Mesenchymal stem cell (in vitro differentiated cells and primary cell): ENCODE measurements around the gene MED26.
"Not testable (repeated sequence)": the region's sequence is repeated elsewhere in the genome, so short reads cannot be mapped to it uniquely, and the experiment has no call there.

Experiments
- DNase-seq: peaks from one replicate; pipeline ENCODE4 v3.0.0-alpha.2; 2013
- H2AFZ ChIP-seq: one replicate; pipeline ENCODE4 v1.6.1; 2013; ENCODE audit warnings: low read depth, mild to moderate bottlenecking, control low read depth, inconsistent platforms, low read length, moderate library complexity
- H2AK5ac ChIP-seq: 2 replicates; pipeline ENCODE4 v1.6.1; 2013; ENCODE audit warnings: low read length, moderate library complexity, mild to moderate bottlenecking, inconsistent platforms; ENCODE audit not compliant: severe bottlenecking
- H2BK120ac ChIP-seq: one replicate; pipeline ENCODE4 v1.6.1; 2013; ENCODE audit warnings: low read depth, mild to moderate bottlenecking, inconsistent platforms, low read length, moderate library complexity
- H2BK12ac ChIP-seq, 2 experiments: one replicate each; pipeline ENCODE4 v1.6.1; 2013; ENCODE audit warnings: inconsistent platforms in 2 of 2, low read length in 2 of 2, mild to moderate bottlenecking in 2 of 2, moderate library complexity in 2 of 2, control low read depth in 1 of 2
- H2BK15ac ChIP-seq: one replicate; pipeline ENCODE4 v1.6.1; 2013; ENCODE audit warnings: mild to moderate bottlenecking, low read depth, inconsistent platforms; ENCODE audit not compliant: poor library complexity, severe bottlenecking
- H2BK5ac ChIP-seq: 2 replicates; pipeline ENCODE4 v1.6.1; 2013; ENCODE audit warnings: low read depth, mild to moderate bottlenecking, low read length, control low read depth, inconsistent platforms; ENCODE audit not compliant: poor library complexity, severe bottlenecking
- H3K14ac ChIP-seq, 2 experiments: one replicate each; pipeline ENCODE4 v1.6.1; 2013; ENCODE audit warnings: inconsistent platforms in 2 of 2, low read length in 2 of 2, control low read depth in 1 of 2, mild to moderate bottlenecking in 1 of 2, moderate library complexity in 1 of 2
- H3K18ac ChIP-seq, 2 experiments: one replicate each; pipeline ENCODE4 v1.6.1; 2013; ENCODE audit warnings: inconsistent platforms in 2 of 2, low read length in 2 of 2, control low read depth in 1 of 2, low read depth in 1 of 2, mild to moderate bottlenecking in 1 of 2
- H3K23ac ChIP-seq, 2 experiments: one replicate each; pipeline ENCODE4 v1.6.1; 2013; ENCODE audit warnings: inconsistent platforms in 2 of 2, low read length in 2 of 2, mild to moderate bottlenecking in 2 of 2, moderate library complexity in 2 of 2, control low read depth in 1 of 2
- H3K27ac ChIP-seq: 2 replicates; pipeline ENCODE4 v1.5.1; 2013; ENCODE audit warnings: mild to moderate bottlenecking, moderate library complexity, low read length, control low read depth, inconsistent platforms; ENCODE audit not compliant: poor library complexity, severe bottlenecking
- H3K27me3 ChIP-seq, 2 experiments: 2 replicates each; pipeline versions ENCODE4 v1.6.1 to v1.7.0; 2013; ENCODE audit warnings: low read length in 2 of 2, mild to moderate bottlenecking in 2 of 2, moderate library complexity in 2 of 2, control low read depth in 1 of 2, inconsistent platforms in 1 of 2; ENCODE audit not compliant: control insufficient read depth in 1 of 2, insufficient read depth in 1 of 2
- H3K36me3 ChIP-seq, 2 experiments: 2 replicates each; pipeline versions ENCODE4 v1.6.1 to v1.7.0; 2013; ENCODE audit warnings: low read length in 2 of 2, control low read depth in 1 of 2, inconsistent platforms in 1 of 2, low read depth in 1 of 2, mild to moderate bottlenecking in 1 of 2; ENCODE audit not compliant: insufficient read depth in 2 of 2, control insufficient read depth in 1 of 2
- H3K4ac ChIP-seq, 2 experiments: one replicate each; pipeline ENCODE4 v1.6.1; 2013; ENCODE audit warnings: inconsistent platforms in 2 of 2, low read length in 2 of 2, mild to moderate bottlenecking in 2 of 2, moderate library complexity in 2 of 2, control low read depth in 1 of 2, low read depth in 1 of 2
- H3K4me1 ChIP-seq: 2 replicates; pipeline ENCODE4 v1.6.1; 2013; ENCODE audit warnings: low read depth, low read length, control low read depth; ENCODE audit not compliant: control insufficient read depth, insufficient read depth
- H3K4me2 ChIP-seq: 2 replicates; pipeline ENCODE4 v1.6.1; 2013; ENCODE audit warnings: low read length, mild to moderate bottlenecking, inconsistent platforms; ENCODE audit not compliant: poor library complexity, severe bottlenecking
- H3K4me3 ChIP-seq, 2 experiments: 2 replicates each; pipeline versions ENCODE4 v1.5.1 to v1.7.0; 2013; ENCODE audit warnings: low read length in 2 of 2, mild to moderate bottlenecking in 2 of 2, control low read depth in 1 of 2, low read depth in 1 of 2; ENCODE audit not compliant: insufficient read depth in 1 of 2
- H3K79me1 ChIP-seq: replicated peaks from 2 replicates; pipeline ENCODE4 v1.6.1; 2013; ENCODE audit warnings: mild to moderate bottlenecking, control low read depth, low read length, inconsistent platforms; ENCODE audit not compliant: poor library complexity, severe bottlenecking
- H3K9ac ChIP-seq: 2 replicates; pipeline ENCODE4 v1.7.0; 2013; ENCODE audit warnings: mild to moderate bottlenecking, low read length, moderate library complexity
- H3K9me3 ChIP-seq: 2 replicates; pipeline ENCODE4 v1.7.0; 2013; ENCODE audit warnings: mild to moderate bottlenecking, low read length; ENCODE audit not compliant: control insufficient read depth
- H4K8ac ChIP-seq: one replicate; pipeline ENCODE4 v1.6.1; 2013; ENCODE audit warnings: inconsistent platforms, mild to moderate bottlenecking, low read length, moderate library complexity
- H4K91ac ChIP-seq: one replicate; pipeline ENCODE4 v1.6.1; 2013; ENCODE audit warnings: mild to moderate bottlenecking, low read length, inconsistent platforms
- whole genome bisulfite sequencing: methylation state at CpG from one replicate; pipeline ENCODE4 v1.1.7; 2013; ENCODE audit warnings: mixed read lengths; 5-methylcytosine and 5-hydroxymethylcytosine counted together

MED26 gene

DNA sequence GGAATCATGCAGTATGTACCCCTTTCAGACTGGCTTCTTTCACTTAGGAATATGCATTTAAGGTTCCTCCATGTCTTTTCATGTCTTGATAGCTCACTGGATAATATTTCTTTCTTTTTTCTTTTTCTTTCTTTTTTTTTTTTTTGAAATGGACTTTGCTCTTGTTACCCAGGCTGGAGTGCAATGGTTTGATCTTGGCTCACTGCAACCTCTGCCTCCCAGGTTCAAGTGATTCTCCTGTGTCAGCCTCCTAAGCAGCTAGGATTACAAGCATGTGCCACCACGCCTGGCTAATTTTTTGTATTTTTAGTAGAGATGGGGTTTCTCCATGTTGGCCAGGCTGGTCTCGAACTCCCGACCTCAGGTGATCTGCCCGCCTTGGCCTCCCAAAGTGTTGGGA is 40.7 kb upstream of the MED26 start:
- not testable (repeated sequence) for H3K79me1 ChIP-seq, H3K4me3 ChIP-seq, H3K23ac ChIP-seq, H2BK120ac ChIP-seq, H2BK5ac ChIP-seq, H2AFZ ChIP-seq, H3K4ac ChIP-seq, H4K91ac ChIP-seq, H3K4me1 ChIP-seq, H2BK12ac ChIP-seq, H3K9ac ChIP-seq, H2AK5ac ChIP-seq, H3K4me2 ChIP-seq, H3K18ac ChIP-seq, H3K36me3 ChIP-seq, DNase-seq, H3K27ac ChIP-seq, H3K14ac ChIP-seq, H2BK15ac ChIP-seq, H4K8ac ChIP-seq, H3K27me3 ChIP-seq, H3K9me3 ChIP-seq
- WGBS: 86% methylated on average over 3 of the region's 4 CpGs

GRCh38 chr19:16668176-16668575 is 40.2 kb upstream of the MED26 start:
- WGBS: 89% methylated on average over 5 of the region's 5 CpGs

GRCh38 chr19:16661480-16662034 is 33.6 kb upstream of the MED26 start:
- Histone ChIP-seq H3K9ac (peak overlapping the region; percentile 40), H2BK12ac (peak overlapping the region in 1 of 2 experiments; percentile 66), H3K36me3 (peaks cover 16 to 23% of the 10 kb centered on the region in 2 experiments), H3K27ac (no peak overlapping the region), H4K91ac (peak overlapping the region; percentile 39), H3K4me2 (peak overlapping the region; percentile 100), H3K9me3 (no peaks in the 10 kb centered on the region), H2BK15ac (no peak overlapping the region), H2AFZ (peak overlapping the region; percentile 84), H2BK120ac (peak overlapping the region; percentile 5), H3K14ac (peak overlapping the region; percentile 66 to 67), H3K4ac (no peak overlapping the region), H3K18ac (peak overlapping the region; percentile 70 to 80), H4K8ac (peak overlapping the region; percentile 41), H3K79me1 (peaks cover 15% of the 10 kb centered on the region), H3K27me3 (peaks cover 0 to 4% of the 10 kb centered on the region in 2 experiments), H3K4me1 (peaks cover 27% of the 10 kb centered on the region), H2AK5ac (no peak overlapping the region), H2BK5ac (peak overlapping the region; percentile 35), H3K4me3 (peak overlapping the region; percentile 76 to 90), H3K23ac (peak overlapping the region in 1 of 2 experiments; percentile 53)
- DNase-seq: no peak
- WGBS: 10% methylated on average over 20 of the region's 31 CpGs

More at GRCh38 chr19:16668176-16668575, 40.2 kb upstream of the MED26 start:
- Histone ChIP-seq H3K4me1 (no peaks in the 10 kb centered on the region), H3K36me3 (no peaks in the 10 kb centered on the region), H3K18ac (no peak overlapping the region), H2BK15ac (no peak overlapping the region), H3K14ac (no peak overlapping the region), H2AK5ac (no peak overlapping the region), H3K9ac (no peak overlapping the region), H2BK12ac (no peak overlapping the region), H2BK120ac (no peak overlapping the region), H3K9me3 (no peaks in the 10 kb centered on the region), H2AFZ (no peak overlapping the region), H3K4me3 (no peak overlapping the region), H3K23ac (no peak overlapping the region), H4K91ac (no peak overlapping the region), H2BK5ac (no peak overlapping the region), H3K4me2 (no peak overlapping the region), H3K4ac (no peak overlapping the region), H3K27ac (no peak overlapping the region), H3K27me3 (no peaks in the 10 kb centered on the region), H3K79me1 (no peaks in the 10 kb centered on the region), H4K8ac (no peak overlapping the region)
- no peak for DNase-seq

- Histone ChIP-seq H4K91ac (peak within 1 kb of the TSS; percentile 83), H2AK5ac (peak within 1 kb of the TSS; percentile 54), H3K4me3 (peak within 1 kb of the TSS; percentile 90 to 92), H3K4me2 (peak within 1 kb of the TSS; percentile 100), H3K23ac (peak within 1 kb of the TSS in 1 of 2 experiments; percentile 86), H3K4ac (peak within 1 kb of the TSS in 1 of 2 experiments; percentile 34), H3K4me1 (peaks cover 27% of the 10 kb centered on the region), H2BK5ac (peak within 1 kb of the TSS; percentile 35), H3K18ac (peak within 1 kb of the TSS; percentile 70 to 100), H2BK12ac (peak within 1 kb of the TSS in 1 of 2 experiments; percentile 66), H3K27me3 (peaks cover 0 to 4% of the 10 kb centered on the region in 2 experiments), H3K79me1 (peaks cover 21% of the 10 kb centered on the region), H3K27ac (peak within 1 kb of the TSS; percentile 98), H3K36me3 (peaks cover 23 to 30% of the 10 kb centered on the region in 2 experiments), H4K8ac (peak within 1 kb of the TSS; percentile 87), H2BK15ac (peak within 1 kb of the TSS; percentile 77), H2AFZ (peak within 1 kb of the TSS; percentile 84), H3K9ac (peak within 1 kb of the TSS; percentile 94), H2BK120ac (peak within 1 kb of the TSS; percentile 95), H3K9me3 (no peaks in the 10 kb centered on the region), H3K14ac (peak within 1 kb of the TSS; percentile 67 to 75)
- 3% methylated on average over 49 of the region's 76 CpGs for WGBS
- DNase-seq: peak; percentile 22
These were observed 32.9 kb upstream of the MED26 start, which contains the start of gene TMEM38A for GRCh38 chr19:16660763-16661479. Gene TMEM38A (plus strand): TSS chr19:16661139. CDS start chr19:16661218, 79 bp downstream.
